NCI-H1092 (cell line): Measurements from ENCODE around the gene CACNB3.

Experiments
- DNase-seq: peaks from one replicate; lab custom pipeline; 2025; lab: John Stamatoyannopoulos, UW

CACNB3 gene

DNA sequence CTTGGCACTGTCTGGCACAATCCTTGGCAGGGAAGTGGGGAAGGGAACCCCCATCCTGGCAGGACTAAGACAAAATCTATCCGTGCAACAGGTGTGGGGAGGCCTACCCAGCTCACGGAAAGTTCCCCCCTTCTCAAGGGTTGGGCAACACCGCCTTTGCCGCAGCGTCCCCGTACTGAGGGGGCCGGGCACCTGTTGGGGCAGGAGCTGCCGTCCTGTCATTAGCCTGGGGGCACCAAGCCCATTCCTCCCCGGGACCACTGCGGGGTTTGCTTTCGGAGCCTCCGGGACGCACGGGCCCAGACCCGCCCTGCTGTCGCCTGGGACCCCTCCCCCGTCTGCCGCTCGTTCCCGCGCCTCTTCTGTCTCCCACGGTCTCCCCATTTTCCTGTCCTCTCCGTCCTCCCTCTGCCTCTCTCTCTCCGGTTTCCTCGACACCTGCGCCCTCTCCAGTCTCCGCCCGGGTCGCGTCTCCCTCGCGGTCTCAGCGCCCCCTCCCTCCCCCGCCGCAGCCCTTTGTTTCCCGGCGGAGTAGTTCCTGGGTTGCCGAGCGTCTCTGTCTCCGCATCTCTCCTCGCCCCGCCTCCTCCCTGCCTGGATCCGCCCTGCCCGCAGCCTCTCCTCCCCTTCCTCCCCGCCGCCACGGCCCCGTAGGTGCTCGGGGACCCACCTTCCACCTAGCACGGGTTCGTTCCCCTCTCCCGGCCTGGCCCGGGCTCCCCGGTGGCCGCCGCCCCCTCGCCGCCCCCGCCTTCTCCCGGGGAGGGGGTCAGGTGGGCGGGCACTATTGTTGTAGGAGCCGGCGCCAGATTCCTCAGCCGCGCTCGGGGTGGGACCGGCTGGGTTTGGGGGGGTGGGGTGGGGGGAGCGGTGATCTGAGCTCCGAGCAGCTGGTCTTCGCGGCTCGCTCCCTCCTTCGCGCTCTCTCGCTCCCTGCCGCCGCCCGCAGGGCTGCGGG is at the start of gene CACNB3:
Gene CACNB3, plus strand, starts transcription at position 624 of the 958 bp plus-strand sequence. CDS start 434 bp downstream, outside the sequence.
- DNase-seq: peak; percentile 38

DNA sequence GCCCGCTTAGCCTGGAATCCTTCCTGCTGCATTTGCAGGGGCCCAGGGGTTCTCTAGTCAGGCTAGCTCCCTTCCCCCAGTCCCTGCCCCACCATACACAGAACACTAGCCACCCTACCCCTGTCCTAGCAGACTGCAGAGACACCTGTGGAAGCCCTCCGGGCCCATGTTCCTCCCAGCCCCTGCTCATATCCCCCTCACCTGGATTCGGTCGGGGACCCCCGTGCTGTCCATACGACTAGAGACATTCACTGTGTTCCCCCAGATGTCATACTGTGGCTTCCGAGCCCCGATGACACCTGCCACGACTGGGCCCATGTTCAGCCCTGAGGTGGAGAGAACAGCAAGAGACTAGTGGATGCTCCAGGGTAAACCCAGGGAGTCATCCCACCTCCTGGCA is 49.6 kb upstream of the CACNB3 start:
- DNase-seq: no peak

DNA sequence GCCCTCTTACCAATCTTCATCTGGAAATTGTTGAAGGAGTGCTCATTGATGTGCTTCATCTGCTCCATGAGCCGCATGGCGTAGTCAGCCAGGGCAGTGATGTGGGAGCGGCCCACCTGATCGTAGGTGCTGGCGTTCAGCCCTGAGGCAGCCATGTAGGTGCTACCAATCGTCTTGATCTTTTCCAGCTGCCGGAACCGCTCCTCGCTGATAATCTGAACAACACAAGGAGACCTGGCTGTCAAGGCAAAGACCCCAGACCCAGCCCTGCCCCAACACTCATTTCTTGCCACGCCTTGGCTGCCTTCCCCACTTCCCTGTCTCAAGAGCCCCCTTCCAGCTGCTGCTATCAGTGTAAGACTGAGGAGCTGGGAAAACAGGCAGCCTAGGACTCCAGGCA is 47.5 kb upstream of the CACNB3 start:
- DNase-seq: no peak

DNA sequence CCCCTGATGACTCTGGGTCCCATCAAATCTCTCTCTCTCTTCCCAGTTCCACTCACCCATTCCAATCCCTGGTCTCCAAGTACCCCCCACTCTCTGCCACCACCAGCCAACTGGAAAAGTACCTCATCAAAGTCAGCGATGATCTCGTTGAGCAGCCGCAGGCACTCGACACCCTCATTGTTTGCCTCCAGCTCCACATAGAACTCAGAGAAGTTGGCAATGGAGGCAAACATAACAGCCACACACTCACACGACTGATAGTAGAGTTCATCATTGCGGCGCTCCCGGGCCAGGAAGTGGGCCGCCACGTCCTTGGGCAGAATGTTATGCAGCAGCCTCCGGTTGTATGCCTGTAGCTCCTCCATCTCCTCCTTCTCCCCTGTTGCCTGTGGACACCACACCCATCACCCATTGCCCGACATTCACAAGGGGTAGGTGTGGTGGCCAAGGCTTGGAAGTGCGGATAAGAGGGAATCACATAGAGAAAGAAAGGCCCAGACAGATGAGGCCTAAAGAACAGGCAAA is 46.6 kb upstream of the CACNB3 start:
- DNase-seq: no peak

DNA sequence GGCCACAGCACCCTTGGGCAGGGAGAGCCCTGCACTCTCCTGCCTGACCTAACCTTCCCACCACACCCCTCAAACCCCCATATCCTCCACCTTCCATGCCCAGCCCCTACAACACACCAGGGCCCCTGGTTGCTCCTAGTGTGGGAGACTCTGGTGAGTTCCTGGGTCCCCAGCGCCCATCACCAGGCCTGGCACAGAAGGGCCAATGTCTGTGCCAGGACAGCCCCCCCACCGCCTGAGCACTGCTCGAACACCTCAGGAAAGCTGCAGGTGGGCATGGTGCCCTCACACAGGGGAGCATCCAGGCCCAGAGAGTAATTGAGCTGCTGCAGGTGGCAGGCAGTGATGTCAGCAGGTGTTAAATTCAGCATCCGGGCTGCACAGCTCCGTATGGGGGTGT is 44.6 kb upstream of the CACNB3 start:
- DNase-seq: no peak

DNA sequence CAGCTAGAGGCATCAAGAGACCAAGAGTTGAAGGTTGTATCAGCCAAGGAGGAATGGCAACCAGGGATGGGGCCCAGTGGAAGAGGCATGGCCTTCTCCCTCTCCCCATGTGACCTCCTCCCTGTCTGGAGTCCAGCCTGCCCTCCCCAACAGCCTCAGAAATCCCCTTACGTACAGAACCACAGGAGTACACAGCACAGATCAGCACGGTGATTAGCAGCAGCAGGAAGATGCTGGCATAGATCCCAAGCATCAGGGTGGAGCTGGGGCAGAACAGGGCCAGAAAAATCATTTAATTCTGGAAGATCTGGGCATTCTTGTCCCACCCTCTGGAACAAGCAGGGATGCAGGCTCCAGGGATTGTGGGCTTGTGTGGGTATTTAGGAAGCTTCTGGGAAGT is 43.8 kb upstream of the CACNB3 start:
- no peak for DNase-seq

DNA sequence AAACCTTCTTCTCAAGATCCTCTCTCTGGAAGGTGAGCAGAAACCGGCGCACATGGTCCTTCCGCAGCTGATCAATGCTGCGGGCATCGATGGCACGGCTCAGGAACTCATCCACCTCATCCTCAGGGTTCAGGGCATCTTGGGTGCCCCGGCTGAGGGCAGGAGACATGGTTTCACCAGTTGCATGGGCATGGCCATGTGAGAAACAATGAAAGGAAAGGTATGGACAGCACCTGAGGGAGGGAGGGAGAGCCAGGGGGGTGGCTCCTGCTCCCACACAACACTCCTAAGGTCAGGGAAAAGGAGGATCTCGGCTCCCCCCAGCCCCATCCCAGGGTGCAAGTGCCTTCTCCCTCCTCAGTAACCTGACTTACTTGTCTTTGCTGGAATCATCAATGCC is 43.0 kb upstream of the CACNB3 start:
- no peak for DNase-seq

DNA sequence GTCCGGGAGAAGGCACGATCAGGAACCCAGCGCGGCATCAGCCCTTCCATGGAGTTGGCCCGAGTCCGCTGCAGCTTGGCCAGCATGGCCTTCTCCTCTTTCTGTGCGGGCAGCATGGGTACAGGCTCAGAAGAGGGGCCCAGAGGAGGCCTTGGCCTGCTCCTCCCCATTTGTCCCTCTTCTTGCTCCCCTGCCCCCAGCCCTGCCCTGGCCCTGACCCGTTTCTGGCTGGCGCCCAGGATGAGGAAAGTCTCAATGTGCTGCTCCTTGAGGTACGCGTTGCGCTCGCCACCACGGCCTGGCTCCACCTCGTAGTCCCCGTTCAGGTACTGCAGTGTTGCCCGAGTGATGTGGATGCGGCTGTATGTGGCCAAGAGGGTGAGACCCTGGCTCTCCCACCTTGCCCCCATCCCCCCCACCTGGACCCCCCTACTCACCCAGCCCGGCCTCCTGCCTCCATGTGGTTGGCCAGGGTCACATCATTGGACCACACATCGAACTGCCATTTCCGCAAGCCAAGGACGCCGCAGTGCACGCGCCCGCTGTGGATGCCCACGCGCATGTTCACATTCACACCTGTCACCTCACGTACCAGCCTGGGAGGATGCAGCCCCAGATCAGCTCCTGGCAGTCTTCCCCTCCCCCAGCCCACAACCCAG is 42.2 kb upstream of the CACNB3 start:
- no peak for DNase-seq

DNA sequence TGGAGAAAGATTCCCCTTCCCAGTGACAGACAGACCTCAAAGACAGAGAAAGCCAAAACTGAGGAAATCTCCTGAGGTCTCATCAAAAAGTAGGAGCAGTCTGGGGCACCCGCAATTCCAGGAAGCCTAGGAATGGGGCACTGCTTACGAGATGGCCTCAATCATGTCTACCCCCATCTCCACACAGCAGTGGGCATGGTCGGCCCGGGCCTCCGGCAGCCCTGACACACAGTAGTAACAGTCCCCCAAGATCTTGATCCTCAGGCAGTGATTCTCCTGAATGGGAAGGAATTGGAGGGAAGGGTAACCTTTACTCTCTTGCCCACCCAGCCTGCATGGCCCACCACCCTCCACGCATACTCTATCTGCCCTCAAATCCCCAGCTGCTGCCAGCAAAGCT is 41.3 kb upstream of the CACNB3 start:
- DNase-seq: no peak

DNA sequence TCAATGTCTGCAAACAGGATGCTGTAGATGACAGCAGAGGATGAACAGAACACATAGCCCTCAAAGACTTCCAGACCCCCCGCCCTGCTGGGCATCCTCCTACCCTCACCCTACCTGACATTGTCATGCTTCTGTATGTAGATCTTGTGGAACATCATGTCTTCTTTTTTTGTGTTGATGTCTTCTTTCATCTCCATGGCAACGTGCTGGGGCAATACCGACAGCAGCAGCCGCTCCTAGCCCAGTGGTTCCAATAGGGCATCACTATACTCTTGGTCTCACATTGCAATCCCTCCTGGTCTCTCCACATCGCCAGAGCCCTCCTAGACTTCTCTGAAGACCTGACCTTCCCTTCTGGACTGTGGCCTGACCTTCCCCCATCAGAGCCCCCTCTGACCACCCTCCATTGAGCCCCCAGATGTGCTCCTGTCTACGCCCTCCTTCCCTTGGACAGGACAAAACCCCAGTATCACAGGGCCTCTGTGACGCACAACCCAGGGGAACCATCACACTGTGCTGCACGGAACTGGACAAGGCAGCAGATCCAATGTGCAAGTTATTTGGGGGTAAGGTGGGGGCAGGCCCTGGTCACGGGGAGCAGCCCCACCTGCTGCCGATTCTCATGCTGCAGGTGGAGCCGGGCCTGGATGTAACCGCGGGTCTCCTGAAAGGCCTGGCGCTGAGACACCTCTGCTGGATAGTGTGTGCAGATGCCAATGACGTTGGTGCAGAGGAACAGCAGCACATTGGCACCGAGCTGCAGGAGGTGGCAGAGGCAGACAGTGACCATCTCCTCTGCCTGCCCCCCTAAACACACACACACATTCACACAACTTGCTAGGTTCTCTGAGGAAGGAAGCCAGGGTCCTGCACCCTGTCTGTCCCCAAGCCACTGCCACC is 40.5 kb upstream of the CACNB3 start:
- DNase-seq: no peak

DNA sequence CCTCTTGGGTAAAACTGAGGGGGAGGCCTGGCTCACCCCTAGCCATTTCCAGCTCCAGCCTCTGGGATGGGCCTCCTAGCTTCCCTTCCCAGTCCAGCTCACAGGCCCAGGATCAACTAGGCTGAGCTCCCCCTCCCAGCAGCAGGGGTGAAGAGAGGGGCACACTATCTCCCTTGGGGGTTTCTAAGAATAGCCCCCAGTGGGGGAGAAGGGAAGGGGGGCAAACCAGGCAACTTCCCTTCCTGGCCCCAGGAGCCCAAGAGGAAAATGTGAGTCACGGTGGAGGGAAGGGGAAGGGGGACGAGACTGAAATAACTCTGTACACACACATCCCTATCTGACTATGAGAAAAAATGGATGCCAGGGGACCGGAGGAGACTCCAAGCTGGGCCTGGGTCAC is 38.4 kb upstream of the CACNB3 start:
- no peak for DNase-seq

DNA sequence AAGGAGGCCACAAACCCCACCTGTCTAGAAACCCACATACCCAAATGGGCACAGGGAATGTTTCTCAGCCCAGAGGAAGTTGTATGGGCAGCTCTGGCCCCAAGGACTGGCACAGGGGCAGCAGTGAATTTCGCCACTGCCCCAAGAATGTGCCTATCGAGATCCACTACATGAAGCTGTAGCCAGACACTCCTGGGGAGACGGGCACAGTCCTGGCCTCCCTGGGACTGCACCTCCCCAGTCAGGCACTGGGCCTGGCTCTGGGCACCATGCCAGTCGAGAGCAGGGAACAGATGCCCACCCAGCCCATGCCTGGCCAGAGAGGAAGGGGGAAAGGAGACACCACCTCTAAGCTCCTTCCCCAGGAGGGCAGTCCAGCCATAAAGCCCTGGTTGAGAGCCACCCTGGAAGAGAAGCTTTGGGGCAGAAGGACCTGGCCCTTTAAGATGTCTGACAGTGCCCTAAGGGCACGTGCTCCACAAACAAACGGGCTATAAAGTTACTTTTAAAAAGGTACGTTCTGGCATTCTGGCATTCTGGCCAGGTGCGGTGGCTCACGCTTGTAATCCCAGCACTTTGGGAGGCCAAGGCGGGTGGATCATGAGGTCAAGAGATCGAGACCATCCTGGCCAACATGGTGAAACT is 37.8 kb upstream of the CACNB3 start:
- DNase-seq: no peak

DNA sequence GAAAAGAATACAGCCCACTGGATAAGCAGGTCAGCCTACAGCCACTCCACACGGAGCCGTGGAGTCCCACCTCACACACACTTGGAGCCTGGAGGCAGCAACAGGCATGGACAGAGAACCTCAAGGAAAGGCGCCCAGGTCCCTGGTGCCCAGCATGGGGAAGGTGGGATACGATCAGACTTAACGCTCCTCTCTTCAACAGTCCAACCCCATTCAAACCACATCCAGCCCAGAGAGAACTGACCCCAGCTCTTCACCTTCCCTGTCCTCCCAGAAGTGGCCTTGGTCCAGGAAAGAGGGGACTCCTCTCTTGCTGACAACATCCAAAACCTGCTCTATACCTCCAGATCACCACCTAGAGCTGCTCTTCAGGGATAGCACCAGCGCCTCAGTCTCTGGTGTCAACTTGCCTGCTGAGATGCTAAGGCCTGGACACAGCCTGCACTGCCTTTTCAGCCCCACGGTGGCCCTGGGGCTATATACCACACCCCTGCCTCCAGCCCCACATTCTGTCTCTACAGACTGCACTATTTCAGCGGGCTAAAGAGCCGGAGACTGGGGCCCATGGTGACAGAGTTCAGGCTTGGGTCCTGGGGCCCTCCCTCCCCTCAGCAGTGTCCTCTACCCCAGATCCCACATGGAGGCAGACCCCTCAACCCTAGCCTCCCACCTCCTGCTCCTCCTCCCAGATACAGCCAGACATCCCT is 36.4 kb upstream of the CACNB3 start:
- DNase-seq: no peak

DNA sequence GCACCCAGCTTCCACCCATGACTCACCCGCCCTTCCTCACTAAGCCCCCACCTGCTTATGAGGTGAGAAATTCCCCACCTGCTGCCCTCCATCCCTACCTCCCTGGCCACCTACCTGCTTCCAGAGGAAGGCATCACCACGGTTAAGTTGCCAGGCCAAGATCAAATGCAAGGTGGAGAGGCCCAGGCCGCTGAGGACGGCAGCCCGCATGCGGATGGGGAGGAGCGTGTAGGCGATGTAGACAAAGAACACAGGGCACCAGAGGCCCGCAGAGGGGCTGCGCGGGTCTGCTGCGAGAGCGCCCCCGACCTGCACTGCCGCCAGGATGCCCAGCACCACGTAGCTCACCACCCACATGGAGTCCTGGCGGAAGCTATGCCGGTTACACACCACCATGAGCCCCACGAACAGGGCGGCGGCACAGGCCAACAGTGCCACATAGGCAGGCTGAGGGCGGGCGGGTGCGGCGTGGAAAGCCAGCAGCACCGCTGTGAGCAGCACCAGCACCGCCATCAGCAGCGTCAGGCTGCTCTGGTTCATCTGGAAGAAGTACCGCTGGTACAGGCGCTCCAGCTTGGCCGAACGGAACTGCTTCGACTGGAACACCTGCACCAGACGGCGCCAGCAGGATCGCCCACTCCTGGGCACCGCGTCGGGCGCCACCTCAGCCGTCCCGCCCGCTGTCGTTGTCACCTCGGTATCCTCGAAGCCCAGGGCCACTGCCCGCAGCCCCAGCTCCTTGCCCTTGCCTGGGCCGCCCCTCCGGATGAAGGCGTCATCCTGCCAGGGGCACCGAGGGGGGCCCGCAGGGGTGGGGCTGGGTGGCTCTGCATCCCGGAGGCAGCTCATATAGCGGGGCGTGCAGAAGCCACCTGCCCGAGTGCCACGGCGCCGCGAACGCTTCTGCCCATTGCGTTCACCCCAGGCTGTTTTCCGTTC is 35.6 kb upstream of the CACNB3 start:
- DNase-seq: no peak

DNA sequence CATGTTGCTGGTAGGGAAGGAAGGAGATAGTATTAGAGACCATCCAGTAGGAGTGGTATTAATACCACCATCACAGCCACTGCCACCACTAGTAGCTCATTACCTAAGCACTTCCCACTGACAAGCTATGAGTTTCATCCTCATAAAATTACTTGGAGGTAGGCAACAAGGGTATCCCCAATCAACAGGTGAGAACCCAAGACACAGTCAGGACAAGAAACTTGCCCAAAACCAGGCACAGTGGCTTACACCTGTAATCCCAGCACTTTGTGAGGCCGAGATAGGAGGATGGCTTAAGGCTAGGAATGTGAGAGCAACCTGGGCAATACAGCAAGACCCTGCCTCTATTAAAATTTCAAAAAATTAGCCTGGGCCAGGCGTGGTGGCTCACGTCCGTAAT is 34.9 kb upstream of the CACNB3 start:
- no peak for DNase-seq

DNA sequence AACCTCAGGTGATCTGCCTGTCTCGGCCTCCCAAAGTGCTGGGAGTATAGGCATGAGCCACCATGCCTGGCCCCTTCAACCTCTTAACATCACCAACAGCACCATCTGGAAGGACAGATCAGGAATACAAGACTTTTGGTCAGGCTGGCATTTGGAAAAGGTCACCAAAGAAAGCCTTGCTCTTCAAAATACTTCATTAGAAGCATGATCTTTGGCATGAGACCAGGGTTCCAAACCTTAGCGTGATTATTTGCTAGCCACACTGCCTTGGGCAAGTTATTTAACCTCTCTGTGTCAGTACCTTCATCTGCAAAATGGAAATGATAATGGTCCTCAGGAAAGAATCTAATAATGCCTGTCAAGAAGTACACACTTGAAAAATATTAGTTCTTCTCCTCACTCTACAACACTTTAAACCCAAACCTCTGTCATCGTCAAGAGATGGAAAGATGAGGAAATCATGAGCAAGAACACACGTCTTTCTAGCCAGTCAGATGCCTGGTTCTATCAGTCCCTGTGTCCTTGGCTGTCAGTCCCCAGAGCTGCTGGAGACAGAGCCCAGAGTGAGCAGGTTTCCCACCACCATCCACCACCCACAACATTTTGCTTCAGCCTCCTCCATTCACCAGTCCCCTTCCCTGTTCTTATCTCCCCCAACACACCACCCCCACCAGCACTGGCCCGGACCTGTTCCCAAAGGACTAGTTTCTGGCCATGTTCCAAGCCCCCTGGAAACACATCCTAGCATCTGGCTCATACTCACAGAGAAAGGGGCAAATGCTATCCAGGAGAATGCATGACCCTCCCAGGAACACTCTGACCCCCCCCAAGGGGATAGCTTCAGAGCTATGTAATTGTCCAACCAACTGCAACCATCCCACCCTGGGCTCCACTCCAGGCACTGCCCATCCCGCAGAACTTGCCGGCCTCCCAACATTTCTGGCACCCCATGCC is 31.4 kb upstream of the CACNB3 start:
- DNase-seq: no peak

DNA sequence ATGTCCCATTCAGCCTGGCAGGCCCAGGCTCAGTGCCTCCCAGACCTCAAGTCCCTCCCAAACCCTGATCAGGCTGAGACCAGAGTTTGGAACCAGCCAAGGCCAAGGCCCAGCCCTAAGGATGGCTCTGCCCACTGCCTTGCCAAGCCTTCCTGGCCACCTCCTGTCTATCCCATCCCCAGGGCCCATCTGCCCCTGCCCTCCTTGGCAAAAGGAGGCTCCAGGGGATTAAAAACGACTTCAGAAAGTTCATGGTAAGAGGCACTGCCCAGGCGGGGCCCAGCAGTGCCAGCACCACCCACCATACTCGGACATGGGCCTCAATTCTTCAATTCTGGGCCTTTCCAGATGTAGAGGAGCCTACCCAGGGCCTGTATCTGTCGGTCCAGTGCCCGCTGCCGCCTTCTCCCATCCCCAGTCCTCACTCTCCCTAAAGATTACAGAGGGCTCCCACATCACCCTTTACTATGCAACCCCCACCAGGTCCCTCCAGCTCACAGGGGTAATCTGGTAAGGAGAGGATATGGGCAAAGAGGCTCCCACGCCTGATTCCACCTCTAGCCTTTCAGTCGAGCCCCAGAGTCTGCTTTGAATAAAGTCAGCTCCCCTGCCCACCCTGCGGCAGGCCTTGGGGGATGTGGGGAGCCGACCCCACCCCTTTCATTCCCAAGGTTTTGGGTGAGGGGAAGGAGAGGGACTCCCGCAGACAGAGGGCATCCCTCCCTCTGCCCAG is 30.3 kb upstream of the CACNB3 start:
- no peak for DNase-seq

DNA sequence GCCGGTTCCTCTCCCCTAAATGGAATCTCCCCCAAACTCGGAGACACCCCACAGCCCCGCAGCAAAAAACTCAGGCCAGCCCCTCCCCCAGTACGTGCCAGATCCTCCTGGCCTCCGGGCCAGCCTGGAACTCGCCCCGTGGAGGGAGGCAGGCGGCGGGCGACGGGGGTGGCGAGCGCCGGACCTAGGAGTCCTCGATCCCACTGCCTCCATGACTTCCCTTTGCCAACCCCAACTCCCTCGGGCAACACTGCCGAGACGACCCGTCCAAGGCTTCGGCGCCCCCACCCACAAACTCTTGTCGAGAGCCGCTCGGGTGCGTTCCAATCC is 29.8 kb upstream of the CACNB3 start:
- no peak for DNase-seq
